HepG2 (cell line): ENCODE results near the gene TMEM182. TPM values are rescaled to one million over a fixed set of nuclear protein-coding genes. Genes with fewer than 3 reads are reported as not detected.
A peak's percentile ranks its signal among the peaks of the same experiment; 100 is the strongest.

Experiments used
- ZKSCAN5 ChIP-seq: sonication (generic); formaldehyde crosslinking; IDR thresholded peaks from 2 replicates; pipeline ENCODE4 v1.5.1; 2020; ENCODE audit warnings: mild to moderate bottlenecking, missing genetic modification reagents
- ZNF83 ChIP-seq: sonication (generic); formaldehyde crosslinking; IDR thresholded peaks from 2 replicates; pipeline ENCODE4 v1.4.0; 2020; ENCODE audit warnings: missing genetic modification reagents, mild to moderate bottlenecking, borderline replicate concordance
- ZNF883 ChIP-seq: sonication (generic); formaldehyde crosslinking; IDR thresholded peaks from 2 replicates; pipeline ENCODE4 v1.5.1; 2020; ENCODE audit warnings: mild to moderate bottlenecking, missing genetic modification reagents; ENCODE audit errors: not compliant biosample characterization
- polyA plus RNA-seq, 8 experiments: library from polyadenylated mRNA; depleted of rRNA in 3 of 8; stranded (reverse) in 7 of 8; unstranded in 1 of 8; fragments of >200 nt; fragmentation: Illumina TruSeq in 4 of 8; extraction: Trizol in 4 of 8; gene quantifications; 2 replicates each; pipeline versions ENCODE4 v1.2.1 to v1.2.3, GENCODE V29; 2011 to 2016; ENCODE audit warnings: low read depth in 4 of 8, missing spikeins in 1 of 8, mixed read lengths in 1 of 8; ENCODE audit not compliant: insufficient read depth in 1 of 8
- total RNA-seq, 5 experiments: library from RNA; depleted of rRNA; stranded (reverse); fragments of >200 nt; fragmentation: Illumina TruSeq; extraction: Trizol; gene quantifications; 2 replicates each; pipeline ENCODE4 v1.2.3, GENCODE V29; 2016; ENCODE audit warnings: low read depth in 1 of 5
- TF ChIP-seq, protein P1 (sequence below): sonication (generic); formaldehyde crosslinking; IDR thresholded peaks from 2 replicates; pipeline ENCODE4 v1.5.1; 2020; ENCODE audit warnings: missing genetic modification reagents, mild to moderate bottlenecking, borderline replicate concordance
- TF ChIP-seq, protein P2 (sequence below): sonication (generic); formaldehyde crosslinking; IDR thresholded peaks from 2 replicates; pipeline ENCODE4 v1.5.1; 2020; ENCODE audit warnings: mild to moderate bottlenecking, missing genetic modification reagents, borderline replicate concordance
- TF ChIP-seq, protein P3 (sequence below): sonication (generic); formaldehyde crosslinking; IDR thresholded peaks from one replicate; pipeline ENCODE4 v1.5.1; 2020; ENCODE audit warnings: mild to moderate bottlenecking, missing genetic modification reagents; ENCODE audit errors: not compliant biosample characterization
- TF ChIP-seq, protein P4 (sequence below): IDR thresholded peaks from 2 replicates; pipeline ENCODE4 v1.4.0; 2020; ENCODE audit warnings: mild to moderate bottlenecking, missing genetic modification reagents

The TMEM182 gene
- total and polyA plus RNA-seq, 2 of the 13 experiments (the other 11 are each of a cell fraction or from before 2014, with no cell fraction given) = 8.7 to 8.9 TPM

DNA sequence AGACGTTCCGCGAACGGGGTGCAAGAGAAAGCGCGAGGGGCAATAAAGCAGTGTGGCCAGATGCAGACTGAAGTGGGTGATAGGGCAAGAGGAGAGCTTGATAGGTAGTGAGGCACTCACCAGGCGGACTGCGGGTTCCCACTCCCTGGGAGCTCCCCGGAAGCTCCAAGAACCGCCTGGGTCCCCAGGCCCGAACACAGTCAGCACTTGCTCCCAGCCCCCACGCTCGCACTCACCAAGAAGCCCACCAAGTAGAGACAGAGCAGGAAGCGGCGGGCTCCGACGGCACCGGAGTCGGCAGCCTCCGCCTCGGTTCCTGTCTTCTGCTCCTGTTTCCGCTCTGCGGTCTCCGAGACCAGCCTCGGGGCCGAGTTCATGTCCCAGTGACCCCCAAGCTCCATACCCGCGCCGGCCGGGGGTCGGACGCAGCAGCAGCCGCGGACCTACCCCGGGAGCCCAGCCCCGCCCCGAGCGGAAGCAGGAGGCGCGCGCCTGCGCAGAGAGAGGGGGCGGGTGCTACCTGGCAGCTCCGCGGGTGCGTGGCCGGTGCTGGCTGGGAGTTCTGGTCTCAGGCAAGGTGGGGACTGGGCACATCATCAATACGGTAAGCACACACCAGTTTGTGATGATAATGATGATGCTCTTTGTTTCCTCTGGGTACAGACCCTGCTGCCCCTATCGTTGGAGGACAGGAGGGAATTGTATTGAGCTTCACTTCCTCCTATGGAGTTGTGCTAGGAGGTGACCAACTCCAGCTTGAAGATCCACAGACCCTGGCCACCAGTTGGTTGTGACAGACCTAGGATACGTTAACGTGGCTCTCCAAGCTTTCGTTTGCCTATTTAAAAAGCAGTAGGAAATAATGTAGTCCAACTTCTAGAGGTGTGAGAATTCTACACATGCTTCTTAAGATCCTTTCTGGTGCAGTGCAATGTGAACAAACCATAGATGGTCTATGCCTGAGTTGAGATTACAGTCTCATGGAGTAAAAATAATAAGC lies 25.1 kb upstream of the TMEM182 start (continued):
- TF ChIP-seq, protein P1, sequence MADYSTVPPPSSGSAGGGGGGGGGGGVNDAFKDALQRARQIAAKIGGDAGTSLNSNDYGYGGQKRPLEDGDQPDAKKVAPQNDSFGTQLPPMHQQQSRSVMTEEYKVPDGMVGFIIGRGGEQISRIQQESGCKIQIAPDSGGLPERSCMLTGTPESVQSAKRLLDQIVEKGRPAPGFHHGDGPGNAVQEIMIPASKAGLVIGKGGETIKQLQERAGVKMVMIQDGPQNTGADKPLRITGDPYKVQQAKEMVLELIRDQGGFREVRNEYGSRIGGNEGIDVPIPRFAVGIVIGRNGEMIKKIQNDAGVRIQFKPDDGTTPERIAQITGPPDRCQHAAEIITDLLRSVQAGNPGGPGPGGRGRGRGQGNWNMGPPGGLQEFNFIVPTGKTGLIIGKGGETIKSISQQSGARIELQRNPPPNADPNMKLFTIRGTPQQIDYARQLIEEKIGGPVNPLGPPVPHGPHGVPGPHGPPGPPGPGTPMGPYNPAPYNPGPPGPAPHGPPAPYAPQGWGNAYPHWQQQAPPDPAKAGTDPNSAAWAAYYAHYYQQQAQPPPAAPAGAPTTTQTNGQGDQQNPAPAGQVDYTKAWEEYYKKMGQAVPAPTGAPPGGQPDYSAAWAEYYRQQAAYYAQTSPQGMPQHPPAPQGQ (CRISPR knock-in tag) = no peak
- 0 out of 2 replicates have a peak, but pooled peaks have one; percentile 9 for TF ChIP-seq ZNF83 (CRISPR knock-in tag)
- TF ChIP-seq, protein P2, sequence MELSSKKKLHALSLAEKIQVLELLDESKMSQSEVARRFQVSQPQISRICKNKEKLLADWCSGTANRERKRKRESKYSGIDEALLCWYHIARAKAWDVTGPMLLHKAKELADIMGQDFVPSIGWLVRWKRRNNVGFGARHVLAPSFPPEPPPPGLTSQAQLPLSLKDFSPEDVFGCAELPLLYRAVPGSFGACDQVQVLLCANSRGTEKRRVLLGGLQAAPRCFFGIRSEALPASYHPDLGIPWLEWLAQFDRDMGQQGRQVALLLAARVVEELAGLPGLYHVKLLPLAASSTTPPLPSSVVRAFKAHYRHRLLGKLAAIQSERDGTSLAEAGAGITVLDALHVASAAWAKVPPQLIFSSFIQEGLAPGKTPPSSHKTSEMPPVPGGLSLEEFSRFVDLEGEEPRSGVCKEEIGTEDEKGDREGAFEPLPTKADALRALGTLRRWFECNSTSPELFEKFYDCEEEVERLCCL (CRISPR knock-in tag) = peak; percentile 57; the same call in 1 of the 2 replicates
- TF ChIP-seq, protein P3, sequence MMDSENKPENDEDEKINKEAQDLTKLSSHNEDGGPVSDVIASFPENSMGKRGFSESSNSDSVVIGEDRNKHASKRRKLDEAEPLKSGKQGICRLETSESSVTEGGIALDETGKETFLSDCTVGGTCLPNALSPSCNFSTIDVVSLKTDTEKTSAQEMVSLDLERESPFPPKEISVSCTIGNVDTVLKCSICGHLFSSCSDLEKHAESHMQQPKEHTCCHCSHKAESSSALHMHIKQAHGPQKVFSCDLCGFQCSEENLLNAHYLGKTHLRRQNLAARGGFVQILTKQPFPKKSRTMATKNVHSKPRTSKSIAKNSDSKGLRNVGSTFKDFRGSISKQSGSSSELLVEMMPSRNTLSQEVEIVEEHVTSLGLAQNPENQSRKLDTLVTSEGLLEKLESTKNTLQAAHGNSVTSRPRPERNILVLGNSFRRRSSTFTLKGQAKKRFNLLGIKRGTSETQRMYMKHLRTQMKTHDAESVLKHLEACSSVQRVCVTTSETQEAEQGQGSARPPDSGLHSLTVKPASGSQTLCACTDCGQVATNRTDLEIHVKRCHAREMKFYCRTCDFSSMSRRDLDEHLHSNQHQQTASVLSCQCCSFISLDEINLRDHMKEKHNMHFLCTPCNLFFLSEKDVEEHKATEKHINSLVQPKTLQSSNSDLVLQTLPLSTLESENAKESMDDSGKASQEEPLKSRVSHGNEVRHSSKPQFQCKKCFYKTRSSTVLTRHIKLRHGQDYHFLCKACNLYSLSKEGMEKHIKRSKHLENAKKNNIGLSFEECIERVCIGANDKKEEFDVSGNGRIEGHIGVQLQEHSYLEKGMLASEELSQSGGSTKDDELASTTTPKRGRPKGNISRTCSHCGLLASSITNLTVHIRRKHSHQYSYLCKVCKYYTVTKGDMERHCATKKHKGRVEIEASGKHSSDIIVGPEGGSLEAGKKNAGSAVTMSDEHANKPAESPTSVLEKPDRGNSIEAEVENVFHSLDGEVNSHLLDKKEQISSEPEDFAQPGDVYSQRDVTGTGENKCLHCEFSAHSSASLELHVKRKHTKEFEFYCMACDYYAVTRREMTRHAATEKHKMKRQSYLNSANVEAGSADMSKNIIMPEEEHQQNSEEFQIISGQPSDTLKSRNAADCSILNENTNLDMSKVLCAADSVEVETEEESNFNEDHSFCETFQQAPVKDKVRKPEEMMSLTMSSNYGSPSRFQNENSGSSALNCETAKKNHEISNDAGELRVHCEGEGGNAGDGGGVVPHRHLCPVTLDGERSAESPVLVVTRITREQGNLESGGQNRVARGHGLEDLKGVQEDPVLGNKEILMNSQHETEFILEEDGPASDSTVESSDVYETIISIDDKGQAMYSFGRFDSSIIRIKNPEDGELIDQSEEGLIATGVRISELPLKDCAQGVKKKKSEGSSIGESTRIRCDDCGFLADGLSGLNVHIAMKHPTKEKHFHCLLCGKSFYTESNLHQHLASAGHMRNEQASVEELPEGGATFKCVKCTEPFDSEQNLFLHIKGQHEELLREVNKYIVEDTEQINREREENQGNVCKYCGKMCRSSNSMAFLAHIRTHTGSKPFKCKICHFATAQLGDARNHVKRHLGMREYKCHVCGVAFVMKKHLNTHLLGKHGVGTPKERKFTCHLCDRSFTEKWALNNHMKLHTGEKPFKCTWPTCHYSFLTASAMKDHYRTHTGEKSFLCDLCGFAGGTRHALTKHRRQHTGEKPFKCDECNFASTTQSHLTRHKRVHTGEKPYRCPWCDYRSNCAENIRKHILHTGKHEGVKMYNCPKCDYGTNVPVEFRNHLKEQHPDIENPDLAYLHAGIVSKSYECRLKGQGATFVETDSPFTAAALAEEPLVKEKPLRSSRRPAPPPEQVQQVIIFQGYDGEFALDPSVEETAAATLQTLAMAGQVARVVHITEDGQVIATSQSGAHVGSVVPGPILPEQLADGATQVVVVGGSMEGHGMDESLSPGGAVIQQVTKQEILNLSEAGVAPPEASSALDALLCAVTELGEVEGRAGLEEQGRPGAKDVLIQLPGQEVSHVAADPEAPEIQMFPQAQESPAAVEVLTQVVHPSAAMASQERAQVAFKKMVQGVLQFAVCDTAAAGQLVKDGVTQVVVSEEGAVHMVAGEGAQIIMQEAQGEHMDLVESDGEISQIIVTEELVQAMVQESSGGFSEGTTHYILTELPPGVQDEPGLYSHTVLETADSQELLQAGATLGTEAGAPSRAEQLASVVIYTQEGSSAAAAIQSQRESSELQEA (CRISPR knock-in tag) = peak; percentile 93
- TF ChIP-seq ZNF883 = peak; percentile 94
- TF ChIP-seq ZKSCAN5 = peak; percentile 85
- TF ChIP-seq, protein P4, sequence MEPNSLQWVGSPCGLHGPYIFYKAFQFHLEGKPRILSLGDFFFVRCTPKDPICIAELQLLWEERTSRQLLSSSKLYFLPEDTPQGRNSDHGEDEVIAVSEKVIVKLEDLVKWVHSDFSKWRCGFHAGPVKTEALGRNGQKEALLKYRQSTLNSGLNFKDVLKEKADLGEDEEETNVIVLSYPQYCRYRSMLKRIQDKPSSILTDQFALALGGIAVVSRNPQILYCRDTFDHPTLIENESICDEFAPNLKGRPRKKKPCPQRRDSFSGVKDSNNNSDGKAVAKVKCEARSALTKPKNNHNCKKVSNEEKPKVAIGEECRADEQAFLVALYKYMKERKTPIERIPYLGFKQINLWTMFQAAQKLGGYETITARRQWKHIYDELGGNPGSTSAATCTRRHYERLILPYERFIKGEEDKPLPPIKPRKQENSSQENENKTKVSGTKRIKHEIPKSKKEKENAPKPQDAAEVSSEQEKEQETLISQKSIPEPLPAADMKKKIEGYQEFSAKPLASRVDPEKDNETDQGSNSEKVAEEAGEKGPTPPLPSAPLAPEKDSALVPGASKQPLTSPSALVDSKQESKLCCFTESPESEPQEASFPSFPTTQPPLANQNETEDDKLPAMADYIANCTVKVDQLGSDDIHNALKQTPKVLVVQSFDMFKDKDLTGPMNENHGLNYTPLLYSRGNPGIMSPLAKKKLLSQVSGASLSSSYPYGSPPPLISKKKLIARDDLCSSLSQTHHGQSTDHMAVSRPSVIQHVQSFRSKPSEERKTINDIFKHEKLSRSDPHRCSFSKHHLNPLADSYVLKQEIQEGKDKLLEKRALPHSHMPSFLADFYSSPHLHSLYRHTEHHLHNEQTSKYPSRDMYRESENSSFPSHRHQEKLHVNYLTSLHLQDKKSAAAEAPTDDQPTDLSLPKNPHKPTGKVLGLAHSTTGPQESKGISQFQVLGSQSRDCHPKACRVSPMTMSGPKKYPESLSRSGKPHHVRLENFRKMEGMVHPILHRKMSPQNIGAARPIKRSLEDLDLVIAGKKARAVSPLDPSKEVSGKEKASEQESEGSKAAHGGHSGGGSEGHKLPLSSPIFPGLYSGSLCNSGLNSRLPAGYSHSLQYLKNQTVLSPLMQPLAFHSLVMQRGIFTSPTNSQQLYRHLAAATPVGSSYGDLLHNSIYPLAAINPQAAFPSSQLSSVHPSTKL (CRISPR knock-in tag) = peak; percentile 32; the same call in 1 of the 2 replicates
